Mesenchymal stem cell (in vitro differentiated cells and primary cell): ENCODE data around the gene SURF4.
A peak's percentile ranks its signal among the peaks of the same experiment; 100 is the strongest.

Experiments used
- DNase-seq: peaks from one replicate; pipeline ENCODE4 v3.0.0-alpha.2; 2013
- H2AFZ ChIP-seq: one replicate; pipeline ENCODE4 v1.6.1; 2013; ENCODE audit warnings: low read depth, mild to moderate bottlenecking, control low read depth, inconsistent platforms, low read length, moderate library complexity
- H2AK5ac ChIP-seq: 2 replicates; pipeline ENCODE4 v1.6.1; 2013; ENCODE audit warnings: low read length, moderate library complexity, mild to moderate bottlenecking, inconsistent platforms; ENCODE audit not compliant: severe bottlenecking
- H2BK120ac ChIP-seq: one replicate; pipeline ENCODE4 v1.6.1; 2013; ENCODE audit warnings: low read depth, mild to moderate bottlenecking, inconsistent platforms, low read length, moderate library complexity
- H2BK12ac ChIP-seq, 2 experiments: one replicate each; pipeline ENCODE4 v1.6.1; 2013; ENCODE audit warnings: inconsistent platforms in 2 of 2, low read length in 2 of 2, mild to moderate bottlenecking in 2 of 2, moderate library complexity in 2 of 2, control low read depth in 1 of 2
- H2BK15ac ChIP-seq: one replicate; pipeline ENCODE4 v1.6.1; 2013; ENCODE audit warnings: mild to moderate bottlenecking, low read depth, inconsistent platforms; ENCODE audit not compliant: poor library complexity, severe bottlenecking
- H2BK5ac ChIP-seq: 2 replicates; pipeline ENCODE4 v1.6.1; 2013; ENCODE audit warnings: low read depth, mild to moderate bottlenecking, low read length, control low read depth, inconsistent platforms; ENCODE audit not compliant: poor library complexity, severe bottlenecking
- H3K14ac ChIP-seq, 2 experiments: one replicate each; pipeline ENCODE4 v1.6.1; 2013; ENCODE audit warnings: inconsistent platforms in 2 of 2, low read length in 2 of 2, control low read depth in 1 of 2, mild to moderate bottlenecking in 1 of 2, moderate library complexity in 1 of 2
- H3K18ac ChIP-seq, 2 experiments: one replicate each; pipeline ENCODE4 v1.6.1; 2013; ENCODE audit warnings: inconsistent platforms in 2 of 2, low read length in 2 of 2, control low read depth in 1 of 2, low read depth in 1 of 2, mild to moderate bottlenecking in 1 of 2
- H3K23ac ChIP-seq, 2 experiments: one replicate each; pipeline ENCODE4 v1.6.1; 2013; ENCODE audit warnings: inconsistent platforms in 2 of 2, low read length in 2 of 2, mild to moderate bottlenecking in 2 of 2, moderate library complexity in 2 of 2, control low read depth in 1 of 2
- H3K27ac ChIP-seq: 2 replicates; pipeline ENCODE4 v1.5.1; 2013; ENCODE audit warnings: mild to moderate bottlenecking, moderate library complexity, low read length, control low read depth, inconsistent platforms; ENCODE audit not compliant: poor library complexity, severe bottlenecking
- H3K27me3 ChIP-seq, 2 experiments: 2 replicates each; pipeline versions ENCODE4 v1.6.1 to v1.7.0; 2013; ENCODE audit warnings: low read length in 2 of 2, mild to moderate bottlenecking in 2 of 2, moderate library complexity in 2 of 2, control low read depth in 1 of 2, inconsistent platforms in 1 of 2; ENCODE audit not compliant: control insufficient read depth in 1 of 2, insufficient read depth in 1 of 2
- H3K36me3 ChIP-seq, 2 experiments: 2 replicates each; pipeline versions ENCODE4 v1.6.1 to v1.7.0; 2013; ENCODE audit warnings: low read length in 2 of 2, control low read depth in 1 of 2, inconsistent platforms in 1 of 2, low read depth in 1 of 2, mild to moderate bottlenecking in 1 of 2; ENCODE audit not compliant: insufficient read depth in 2 of 2, control insufficient read depth in 1 of 2
- H3K4ac ChIP-seq, 2 experiments: one replicate each; pipeline ENCODE4 v1.6.1; 2013; ENCODE audit warnings: inconsistent platforms in 2 of 2, low read length in 2 of 2, mild to moderate bottlenecking in 2 of 2, moderate library complexity in 2 of 2, control low read depth in 1 of 2, low read depth in 1 of 2
- H3K4me1 ChIP-seq: 2 replicates; pipeline ENCODE4 v1.6.1; 2013; ENCODE audit warnings: low read depth, low read length, control low read depth; ENCODE audit not compliant: control insufficient read depth, insufficient read depth
- H3K4me2 ChIP-seq: 2 replicates; pipeline ENCODE4 v1.6.1; 2013; ENCODE audit warnings: low read length, mild to moderate bottlenecking, inconsistent platforms; ENCODE audit not compliant: poor library complexity, severe bottlenecking
- H3K4me3 ChIP-seq, 2 experiments: 2 replicates each; pipeline versions ENCODE4 v1.5.1 to v1.7.0; 2013; ENCODE audit warnings: low read length in 2 of 2, mild to moderate bottlenecking in 2 of 2, control low read depth in 1 of 2, low read depth in 1 of 2; ENCODE audit not compliant: insufficient read depth in 1 of 2
- H3K79me1 ChIP-seq: replicated peaks from 2 replicates; pipeline ENCODE4 v1.6.1; 2013; ENCODE audit warnings: mild to moderate bottlenecking, control low read depth, low read length, inconsistent platforms; ENCODE audit not compliant: poor library complexity, severe bottlenecking
- H3K9ac ChIP-seq: 2 replicates; pipeline ENCODE4 v1.7.0; 2013; ENCODE audit warnings: mild to moderate bottlenecking, low read length, moderate library complexity
- H3K9me3 ChIP-seq: 2 replicates; pipeline ENCODE4 v1.7.0; 2013; ENCODE audit warnings: mild to moderate bottlenecking, low read length; ENCODE audit not compliant: control insufficient read depth
- H4K8ac ChIP-seq: one replicate; pipeline ENCODE4 v1.6.1; 2013; ENCODE audit warnings: inconsistent platforms, mild to moderate bottlenecking, low read length, moderate library complexity
- H4K91ac ChIP-seq: one replicate; pipeline ENCODE4 v1.6.1; 2013; ENCODE audit warnings: mild to moderate bottlenecking, low read length, inconsistent platforms
- WGBS: methylation state at CpG from one replicate; pipeline ENCODE4 v1.1.7; 2013; ENCODE audit warnings: mixed read lengths; 5-methylcytosine and 5-hydroxymethylcytosine counted together

The SURF4 gene

DNA sequence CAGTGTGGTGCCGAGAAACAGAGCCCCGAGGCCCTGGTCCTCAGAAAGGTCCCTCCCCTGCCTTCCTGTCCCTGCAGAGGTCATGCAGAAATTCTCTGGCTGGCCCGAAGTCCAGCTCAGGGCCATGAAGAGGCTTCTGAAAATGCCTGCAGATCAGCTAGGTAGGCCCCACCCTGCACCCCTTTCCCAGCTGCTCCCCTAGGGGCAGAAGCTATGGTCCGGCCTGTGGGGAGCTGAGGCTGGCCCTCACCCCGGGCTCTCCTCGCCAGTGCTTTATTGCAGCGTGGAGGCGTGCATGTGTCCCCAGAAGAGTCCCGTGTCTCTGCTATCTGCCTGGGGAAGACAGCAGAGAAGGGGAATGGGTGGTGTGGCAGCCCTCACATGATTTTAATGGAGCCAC lies 22.0 kb upstream of the SURF4 start:
- Histone ChIP-seq H2AK5ac (no peak overlapping the region), H3K23ac (no peak overlapping the region), H3K27me3 (peaks cover 39 to 50% of the 10 kb centered on the region in 2 experiments), H4K91ac (no peak overlapping the region), H3K36me3 (peaks cover 5 to 26% of the 10 kb centered on the region in 2 experiments), H3K4me3 (no peak overlapping the region), H3K4me1 (peaks cover 2% of the 10 kb centered on the region), H3K4me2 (no peak overlapping the region), H2BK120ac (no peak overlapping the region), H3K27ac (no peak overlapping the region), H3K9ac (no peak overlapping the region), H3K4ac (no peak overlapping the region), H3K18ac (no peak overlapping the region), H3K14ac (no peak overlapping the region), H3K79me1 (no peaks in the 10 kb centered on the region), H2BK12ac (no peak overlapping the region), H3K9me3 (no peaks in the 10 kb centered on the region), H2BK5ac (no peak overlapping the region), H2BK15ac (no peak overlapping the region), H2AFZ (no peak overlapping the region), H4K8ac (no peak overlapping the region)
- 84% methylated on average over 9 of the region's 9 CpGs for WGBS
- no peak for DNase-seq

DNA sequence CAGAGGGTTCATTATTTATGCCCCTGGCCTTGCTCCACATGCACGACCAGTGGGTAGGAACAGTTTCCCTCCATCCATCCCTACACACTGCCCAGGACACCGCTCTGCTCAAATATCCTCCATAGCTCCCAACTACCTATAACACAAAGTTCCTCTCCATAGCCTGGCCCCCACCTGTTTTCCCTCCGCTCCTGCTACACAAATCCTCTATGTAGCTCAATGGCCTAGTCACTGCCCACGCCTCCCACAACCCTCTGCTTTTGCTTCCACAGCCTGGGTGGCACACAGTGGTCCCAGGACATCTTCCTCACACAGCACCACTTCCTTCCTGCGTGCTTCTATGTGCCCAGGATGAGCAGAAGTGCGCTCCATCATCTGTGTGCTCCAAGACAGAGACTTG lies 21.5 kb upstream of the SURF4 start:
- Histone ChIP-seq H3K9ac (no peak overlapping the region), H3K4ac (no peak overlapping the region), H2BK120ac (no peak overlapping the region), H3K27ac (no peak overlapping the region), H3K4me1 (no peaks in the 10 kb centered on the region), H3K79me1 (no peaks in the 10 kb centered on the region), H3K36me3 (peaks cover 4 to 21% of the 10 kb centered on the region in 2 experiments), H4K8ac (no peak overlapping the region), H3K23ac (no peak overlapping the region), H2BK12ac (no peak overlapping the region), H3K27me3 (peaks cover 39 to 50% of the 10 kb centered on the region in 2 experiments), H3K14ac (no peak overlapping the region), H2AK5ac (no peak overlapping the region), H3K9me3 (no peaks in the 10 kb centered on the region), H2AFZ (no peak overlapping the region), H3K18ac (no peak overlapping the region), H2BK15ac (no peak overlapping the region), H3K4me3 (no peak overlapping the region), H2BK5ac (no peak overlapping the region), H3K4me2 (no peak overlapping the region), H4K91ac (no peak overlapping the region)
- no peak for DNase-seq
- WGBS, result 84% methylated on average over 6 of the region's 6 CpGs

DNA sequence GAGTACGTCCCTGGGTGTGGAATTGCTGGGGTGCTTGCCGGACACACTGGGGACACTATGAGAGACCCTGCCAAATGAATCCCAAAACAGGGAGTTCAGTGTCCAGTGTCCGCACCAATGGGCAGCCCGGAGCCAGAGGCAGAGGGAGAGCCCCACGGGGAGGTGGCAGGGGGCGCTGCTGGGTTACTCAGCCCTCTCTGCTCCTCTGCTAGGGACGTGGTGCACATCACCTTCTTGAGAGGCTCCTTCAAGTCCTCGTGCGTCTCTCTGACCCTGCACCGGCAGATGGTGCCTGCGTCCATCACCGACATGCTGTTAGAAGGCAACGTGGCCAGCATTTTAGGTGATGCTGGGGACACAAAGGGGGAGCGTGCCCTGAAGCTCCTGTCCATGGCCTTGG lies 21.1 kb upstream of the SURF4 start:
- Histone ChIP-seq H3K14ac (no peak overlapping the region), H3K36me3 (peaks cover 0 to 17% of the 10 kb centered on the region in 2 experiments), H3K27me3 (peaks cover 39 to 50% of the 10 kb centered on the region in 2 experiments), H2AFZ (no peak overlapping the region), H3K9me3 (no peaks in the 10 kb centered on the region), H2BK12ac (no peak overlapping the region), H3K27ac (no peak overlapping the region), H2BK120ac (no peak overlapping the region), H3K79me1 (no peaks in the 10 kb centered on the region), H2BK15ac (no peak overlapping the region), H2AK5ac (no peak overlapping the region), H3K4ac (no peak overlapping the region), H4K8ac (no peak overlapping the region), H3K18ac (no peak overlapping the region), H3K4me1 (no peaks in the 10 kb centered on the region), H2BK5ac (no peak overlapping the region), H3K23ac (no peak overlapping the region), H3K4me2 (no peak overlapping the region), H3K4me3 (no peak overlapping the region), H3K9ac (no peak overlapping the region), H4K91ac (no peak overlapping the region)
- 31% methylated on average over 14 of the region's 14 CpGs for WGBS
- peak; percentile 33 for DNase-seq

DNA sequence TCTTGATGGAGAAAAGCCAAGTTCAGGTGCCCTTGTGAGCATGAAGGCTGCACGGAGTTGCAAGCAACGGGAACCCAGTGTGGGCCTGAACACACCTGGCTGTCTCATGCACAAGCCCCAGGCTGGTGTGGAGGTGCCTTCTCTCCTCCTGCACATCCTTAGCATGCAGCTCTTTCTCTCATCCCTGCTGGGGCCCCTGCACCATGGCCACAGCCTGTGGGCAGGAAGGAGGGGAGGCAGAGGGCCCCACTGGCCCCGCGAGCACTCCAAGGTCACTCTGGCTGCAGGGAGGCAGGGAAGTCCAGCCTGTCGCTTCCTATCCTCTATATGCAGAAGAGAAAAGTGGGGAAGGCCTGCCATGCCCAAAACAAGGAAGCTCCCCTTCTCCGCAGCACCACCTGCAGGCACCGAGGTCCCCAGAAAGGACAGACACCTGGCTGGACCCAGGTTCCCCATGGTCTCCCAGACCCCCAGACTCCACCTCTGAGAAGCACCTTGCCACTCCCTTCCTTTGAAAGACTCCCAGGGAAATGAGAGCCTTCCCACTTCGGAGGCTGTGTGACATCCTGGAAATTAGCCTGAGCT lies 18.9 kb upstream of the SURF4 start:
- H2BK15ac ChIP-seq, result no peak overlapping the region
- H4K8ac ChIP-seq, result no peak overlapping the region
- H3K4me3 ChIP-seq, result no peak overlapping the region
- no peak overlapping the region for H3K23ac ChIP-seq
- H3K79me1 ChIP-seq, result no peaks in the 10 kb centered on the region
- H3K4me2 ChIP-seq, result no peak overlapping the region
- no peak overlapping the region for H2BK5ac ChIP-seq
- no peak overlapping the region for H3K4ac ChIP-seq
- no peak overlapping the region for H2AFZ ChIP-seq
- H3K27me3 ChIP-seq, result peaks cover 39 to 59% of the 10 kb centered on the region in 2 experiments
- no peaks in the 10 kb centered on the region for H3K4me1 ChIP-seq
- no peak overlapping the region for H3K18ac ChIP-seq
- no peak overlapping the region for H3K9ac ChIP-seq
- H3K9me3 ChIP-seq, result no peaks in the 10 kb centered on the region
- no peak overlapping the region for H4K91ac ChIP-seq
- no peak for DNase-seq
- peaks cover 0 to under 1% of the 10 kb centered on the region in 2 experiments for H3K36me3 ChIP-seq
- no peak overlapping the region for H3K27ac ChIP-seq
- H2BK120ac ChIP-seq, result no peak overlapping the region
- H3K14ac ChIP-seq, result no peak overlapping the region
- no peak overlapping the region for H2AK5ac ChIP-seq
- no peak overlapping the region for H2BK12ac ChIP-seq
- WGBS, result 56% methylated on average over 8 of the region's 8 CpGs
